Prostate gland (tissue), 2 donors: ENCODE measurements around the gene IPO11.
"Not testable (repeated sequence)": the region's sequence is repeated elsewhere in the genome, so short reads cannot be mapped to it uniquely, and the experiment has no call there.

Experiments
- CTCF ChIP-seq, 4 experiments: fragments of 200-600 bp in 2 of 4; fragments of 450-650 bp in 2 of 4; sonication (generic) in 2 of 4; IDR thresholded peaks; 1 replicate in 3 of 4; 2 replicates in 1 of 4; pipeline ENCODE4 v1.5.1; 2016 to 2019; ENCODE audit warnings: antibody characterized with exemption in 4 of 4, mild to moderate bottlenecking in 2 of 4, moderate library complexity in 2 of 4
- POLR2A ChIP-seq: fragments of 450-650 bp; IDR thresholded peaks from one replicate; pipeline ENCODE4 v1.6.1; 2016; ENCODE audit warnings: antibody characterized with exemption, mild to moderate bottlenecking
- POLR2AphosphoS5 ChIP-seq: sonication (generic); formaldehyde crosslinking; IDR thresholded peaks from one replicate; pipeline ENCODE4 v1.6.1; 2017; ENCODE audit warnings: antibody characterized with exemption

GRCh38 chr5:62657772-62658171 lies 245.2 kb downstream of the IPO11 start:
- TF ChIP-seq CTCF (IDR thresholded peaks at IDR 0.05); POLR2A; POLR2AphosphoS5: not testable (repeated sequence)
